Measurements from ENCODE around the gene GALNT16.
"Not testable (repeated sequence)": the region's sequence is repeated elsewhere in the genome, so short reads cannot be mapped to it uniquely, and the experiment has no call there.

Gene GALNT16

GRCh38 chr14:69288956-69289705 lies 29.2 kb downstream of the GALNT16 start:
- H3K4me3 ChIP-seq (ENCODE audit: low read depth, low read length) = no peak overlapping the region
- no peak for TF ChIP-seq CTCF (IDR thresholded peaks at IDR 0.05; ENCODE audit: low read depth, low read length)
- TF ChIP-seq MAX (IDR thresholded peaks at IDR 0.05; ENCODE audit: low read depth, low read length) = no peak
- no peak for TF ChIP-seq MYC (IDR thresholded peaks at IDR 0.05; ENCODE audit: low read depth, low read length)
- no peak for TF ChIP-seq POLR2A (IDR thresholded peaks at IDR 0.05; ENCODE audit: extremely low read depth, insufficient read length)
- no peak for DNase-seq (ENCODE audit: low read depth)

DNA sequence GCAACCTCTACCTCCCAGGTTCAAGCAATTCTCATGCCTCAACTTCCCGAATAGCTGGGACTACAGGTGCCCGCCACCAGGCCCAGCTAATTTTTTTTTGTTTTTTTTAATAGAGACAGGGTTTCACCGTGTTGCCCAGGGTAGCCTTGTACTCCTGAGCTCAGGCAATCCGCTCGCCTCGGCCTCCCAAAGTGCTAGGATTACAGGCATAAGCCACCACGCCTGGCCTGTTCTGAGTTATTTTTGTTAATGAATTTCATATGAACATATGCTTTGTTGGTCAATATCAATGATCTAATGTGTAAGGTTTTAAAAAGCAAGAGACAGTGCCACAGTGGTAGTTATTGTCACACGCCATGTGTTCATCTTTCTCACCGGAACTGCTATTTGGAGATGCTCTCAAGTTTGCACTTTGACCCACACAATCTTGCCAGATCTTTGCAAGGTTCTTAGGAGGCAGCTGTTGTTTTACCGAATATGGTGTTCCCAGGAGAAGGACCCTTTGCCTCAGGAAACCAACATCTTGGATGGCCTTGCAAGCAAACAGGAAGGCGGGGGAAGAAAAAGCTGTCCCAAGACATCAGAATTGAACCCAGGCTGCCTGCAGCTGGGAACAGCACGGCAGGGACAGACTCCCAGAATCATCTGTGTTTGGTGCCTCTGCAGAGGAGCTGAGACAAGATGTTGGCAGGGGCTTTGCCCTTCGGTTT lies 30.0 kb downstream of the GALNT16 start:
- no peak overlapping the region for H3K4me3 ChIP-seq (ENCODE audit: low read depth, low read length)
- DNase-seq (ENCODE audit: low read depth) = no peak
- no peak for TF ChIP-seq CTCF (IDR thresholded peaks at IDR 0.05; ENCODE audit: low read depth, low read length)
- TF ChIP-seq MYC (IDR thresholded peaks at IDR 0.05; ENCODE audit: low read depth, low read length) = no peak
- TF ChIP-seq POLR2A (IDR thresholded peaks at IDR 0.05; ENCODE audit: extremely low read depth, insufficient read length) = no peak
- TF ChIP-seq MAX (IDR thresholded peaks at IDR 0.05; ENCODE audit: low read depth, low read length) = no peak

- not testable (repeated sequence) for H3K4me3 ChIP-seq (ENCODE audit: low read depth, low read length); DNase-seq (ENCODE audit: low read depth)
Observed at GRCh38 chr14:69290881-69291280, 30.9 kb downstream of the GALNT16 start.

- H3K4me3 ChIP-seq (ENCODE audit: low read depth, low read length) = no peak overlapping the region
- no peak for DNase-seq (ENCODE audit: low read depth)
- TF ChIP-seq MAX (IDR thresholded peaks at IDR 0.05; ENCODE audit: low read depth, low read length) = no peak
- no peak for TF ChIP-seq CTCF (IDR thresholded peaks at IDR 0.05; ENCODE audit: low read depth, low read length)
- TF ChIP-seq POLR2A (IDR thresholded peaks at IDR 0.05; ENCODE audit: extremely low read depth, insufficient read length) = no peak
- TF ChIP-seq MYC (IDR thresholded peaks at IDR 0.05; ENCODE audit: low read depth, low read length) = no peak
Observed at GRCh38 chr14:69291396-69291795, 31.4 kb downstream of the GALNT16 start.

- no peak for DNase-seq (ENCODE audit: low read depth)
- no peak for TF ChIP-seq CTCF (IDR thresholded peaks at IDR 0.05; ENCODE audit: low read depth, low read length)
- TF ChIP-seq MYC (IDR thresholded peaks at IDR 0.05; ENCODE audit: low read depth, low read length) = no peak
- TF ChIP-seq MAX (IDR thresholded peaks at IDR 0.05; ENCODE audit: low read depth, low read length) = no peak
- no peak for TF ChIP-seq POLR2A (IDR thresholded peaks at IDR 0.05; ENCODE audit: extremely low read depth, insufficient read length)
- no peak overlapping the region for H3K4me3 ChIP-seq (ENCODE audit: low read depth, low read length)
Observed at GRCh38 chr14:69291891-69292561, 32.1 kb downstream of the GALNT16 start.

All from NB4 (cell line).